ENCODE data around the gene FRS2.

GRCh38 chr12:69464428-69464827, 5.8 kb upstream of the FRS2 start:
- TF ChIP-seq CTCF (IDR thresholded peaks at IDR 0.05), result no peak
- TF ChIP-seq EZH2 (IDR thresholded peaks at IDR 0.05; ENCODE audit: borderline replicate concordance, insufficient read depth, low read depth, low read length, poor library complexity, severe bottlenecking), result no peak
